DMS114 treated with DMSO at 0.1 percent for 48 hours (cell line): ENCODE data around the gene CABP4.

ENCODE experiments used
- DNase-seq: peaks from one replicate; lab custom pipeline; 2025; ENCODE audit not compliant: unreplicated experiment; lab: John Stamatoyannopoulos, UW

The CABP4 gene

DNA sequence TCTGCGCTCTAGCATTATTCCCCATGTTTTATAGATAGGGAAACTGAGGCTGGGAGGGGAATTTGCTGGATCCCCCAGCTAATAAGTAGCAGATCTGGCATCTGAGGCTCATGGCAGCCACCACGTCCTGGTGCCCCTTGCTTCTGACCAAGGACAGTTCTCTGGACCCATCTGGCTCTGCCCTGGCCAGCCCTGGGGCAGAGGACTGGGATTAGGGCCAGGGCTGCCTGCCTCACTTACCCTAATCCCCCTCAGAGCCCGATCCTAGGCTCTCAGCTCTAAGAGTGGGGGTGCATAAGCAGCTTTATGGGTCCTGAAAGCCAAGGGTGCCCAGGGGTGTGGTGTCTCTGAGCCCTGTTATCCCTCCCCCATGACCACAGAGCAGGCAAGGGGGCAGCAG, at the start of gene CABP4:
TSS of gene CABP4 (plus strand) at position 301 of the 400 bp plus-strand sequence. CDS start at position 371, 70 bp downstream.
- no peak for DNase-seq

DNA sequence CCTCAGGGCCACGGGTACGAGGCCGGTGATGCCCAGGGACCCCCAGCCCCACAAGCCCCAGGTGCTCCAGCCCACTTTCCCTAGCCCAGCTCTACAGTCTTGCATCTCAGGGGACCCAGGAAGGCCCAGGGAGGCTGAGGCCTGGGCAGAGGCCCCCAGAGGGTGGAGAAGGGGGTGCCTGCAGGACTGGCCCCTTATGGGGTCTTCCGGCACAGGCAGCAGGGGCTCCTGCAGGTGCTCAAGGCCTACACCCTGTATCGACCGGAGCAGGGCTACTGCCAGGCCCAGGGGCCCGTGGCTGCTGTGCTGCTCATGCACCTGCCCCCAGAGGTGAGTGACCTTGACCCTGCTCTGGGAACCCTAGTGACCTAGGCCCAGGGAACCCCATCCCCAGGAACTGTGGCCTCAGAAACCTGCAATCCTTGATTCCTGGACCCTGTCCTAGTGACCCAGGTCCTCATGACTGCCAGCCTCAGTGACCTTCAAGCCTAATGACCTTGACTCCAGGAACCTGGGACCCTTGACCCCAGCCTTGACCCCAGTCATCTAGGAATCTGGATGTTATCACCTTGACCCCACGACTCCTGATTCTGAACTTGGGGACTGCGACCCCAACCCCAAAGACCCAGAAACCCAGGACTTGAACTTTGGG, 49.3 kb upstream of the CABP4 start:
- no peak for DNase-seq

GRCh38 chr11:67406420-67406968, 48.7 kb upstream of the CABP4 start:
- no peak for DNase-seq

- no peak for DNase-seq
These were observed 48.0 kb upstream of the CABP4 start for GRCh38 chr11:67406969-67407687.

GRCh38 chr11:67407688-67408163, 47.4 kb upstream of the CABP4 start:
- no peak for DNase-seq

DNA sequence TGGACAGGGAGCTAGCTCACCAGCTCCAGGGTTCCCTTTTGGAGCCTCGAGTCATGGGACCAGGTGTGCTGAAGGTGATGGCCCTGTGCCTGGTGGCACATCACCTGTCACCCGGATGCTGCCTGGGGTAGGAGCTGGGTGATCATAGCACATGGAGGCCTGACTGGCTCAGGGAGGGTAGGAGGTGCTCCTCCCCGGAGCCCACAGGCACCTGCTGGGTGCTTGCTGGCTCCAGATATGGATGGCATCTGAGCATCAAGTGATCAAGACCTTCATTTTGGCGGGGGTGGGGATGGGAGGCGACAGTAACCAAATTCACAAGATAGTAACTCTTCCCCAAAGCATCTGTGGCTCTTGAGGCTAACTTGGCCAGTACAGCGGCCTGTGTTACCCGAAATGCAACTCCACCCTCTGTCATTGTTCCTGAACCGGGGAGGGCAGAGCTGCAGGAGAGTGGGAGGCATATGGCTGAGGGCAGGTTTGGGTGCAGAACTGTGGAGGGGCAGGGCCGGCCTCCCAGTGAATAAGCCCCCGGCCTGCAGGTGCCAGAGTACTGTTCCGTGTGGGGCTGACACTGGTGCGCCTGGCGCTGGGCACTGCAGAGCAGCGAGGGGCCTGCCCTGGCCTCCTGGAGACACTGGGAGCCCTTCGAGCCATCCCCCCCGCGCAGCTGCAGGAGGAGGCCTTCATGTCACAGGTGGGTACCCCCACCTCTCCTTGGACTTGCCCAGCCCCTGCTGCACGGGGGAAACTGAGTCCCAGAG, 46.5 kb upstream of the CABP4 start:
- no peak for DNase-seq

GRCh38 chr11:67409261-67409666, 45.9 kb upstream of the CABP4 start:
- DNase-seq, result no peak

- DNase-seq, result no peak
These were observed 45.3 kb upstream of the CABP4 start for GRCh38 chr11:67409781-67410368.

DNA sequence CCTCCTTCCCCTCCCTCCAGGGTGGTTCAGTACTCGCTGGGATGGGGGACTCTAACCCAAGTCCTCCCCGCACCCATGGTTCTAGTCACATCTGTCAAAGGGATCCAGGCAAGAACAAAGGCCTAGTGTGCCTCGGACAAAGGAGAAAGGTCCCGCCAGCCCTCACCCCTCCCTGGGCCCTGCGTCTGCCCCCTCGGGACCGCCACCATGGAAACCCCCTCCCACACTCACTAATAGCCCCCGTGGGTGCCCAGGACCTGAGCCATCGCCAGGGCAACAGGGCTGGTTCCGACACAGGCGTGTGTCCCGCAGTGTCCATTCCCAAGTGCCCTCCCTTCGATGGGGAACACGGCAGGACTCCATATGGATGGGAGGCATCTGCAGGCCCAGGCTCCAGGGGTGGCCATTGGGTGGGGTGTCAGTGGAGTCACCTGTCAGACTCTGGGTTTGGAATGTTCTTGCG, 44.8 kb upstream of the CABP4 start:
- DNase-seq, result no peak

GRCh38 chr11:67410984-67411784, 44.0 kb upstream of the CABP4 start:
- DNase-seq, result no peak

DNA sequence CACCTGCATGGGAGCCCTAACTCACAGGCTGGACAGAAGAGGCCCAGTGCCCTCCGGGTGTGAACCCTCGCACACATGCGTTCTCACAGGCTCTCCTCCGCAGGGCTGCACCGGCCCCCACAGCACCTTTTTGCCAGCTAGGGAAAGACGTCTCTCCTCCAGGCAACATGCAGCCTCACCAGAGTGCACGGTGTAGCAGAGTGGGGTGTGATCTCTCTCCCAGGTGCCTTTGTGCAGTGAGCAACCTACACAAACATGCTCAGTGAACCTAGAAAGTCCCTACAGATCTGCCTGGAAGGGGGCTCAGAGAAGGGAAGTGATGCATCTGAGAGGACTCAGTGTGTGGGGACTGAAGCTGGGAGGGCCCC, 43.4 kb upstream of the CABP4 start:
- no peak for DNase-seq

DNA sequence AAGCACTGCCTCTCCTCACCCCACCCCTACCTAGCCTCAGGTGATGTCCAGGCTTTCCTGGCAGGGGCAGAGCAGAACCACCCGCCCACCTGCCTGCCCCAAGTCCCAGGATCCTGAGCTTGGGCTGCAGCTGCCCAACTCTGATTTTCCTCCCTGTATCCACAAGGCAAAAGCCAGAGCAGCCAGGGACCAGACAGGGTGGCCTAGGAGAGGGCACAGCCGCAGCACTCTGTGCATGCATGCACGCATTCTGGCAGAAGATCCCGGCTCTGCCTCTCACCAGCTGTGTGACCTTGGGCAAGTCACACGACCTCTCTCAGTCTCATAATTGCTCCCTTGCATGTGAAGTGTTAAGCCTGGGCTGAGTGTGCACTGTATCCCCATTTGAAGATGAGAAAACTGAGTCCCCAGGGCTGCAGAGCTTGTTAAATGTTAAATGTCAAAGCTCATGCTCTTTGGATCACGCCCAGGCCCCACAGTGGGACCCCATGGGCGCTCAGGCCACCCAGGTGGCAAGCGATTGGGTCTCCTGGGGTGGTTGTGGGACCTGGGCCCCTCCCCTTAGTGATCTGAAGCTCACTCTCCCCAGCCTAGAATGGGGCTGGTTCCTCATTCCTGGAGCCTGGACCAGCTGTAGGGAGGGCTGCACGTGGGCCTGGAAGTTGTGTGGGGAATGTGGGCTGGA, 42.5 kb upstream of the CABP4 start:
- DNase-seq, result no peak

DNA sequence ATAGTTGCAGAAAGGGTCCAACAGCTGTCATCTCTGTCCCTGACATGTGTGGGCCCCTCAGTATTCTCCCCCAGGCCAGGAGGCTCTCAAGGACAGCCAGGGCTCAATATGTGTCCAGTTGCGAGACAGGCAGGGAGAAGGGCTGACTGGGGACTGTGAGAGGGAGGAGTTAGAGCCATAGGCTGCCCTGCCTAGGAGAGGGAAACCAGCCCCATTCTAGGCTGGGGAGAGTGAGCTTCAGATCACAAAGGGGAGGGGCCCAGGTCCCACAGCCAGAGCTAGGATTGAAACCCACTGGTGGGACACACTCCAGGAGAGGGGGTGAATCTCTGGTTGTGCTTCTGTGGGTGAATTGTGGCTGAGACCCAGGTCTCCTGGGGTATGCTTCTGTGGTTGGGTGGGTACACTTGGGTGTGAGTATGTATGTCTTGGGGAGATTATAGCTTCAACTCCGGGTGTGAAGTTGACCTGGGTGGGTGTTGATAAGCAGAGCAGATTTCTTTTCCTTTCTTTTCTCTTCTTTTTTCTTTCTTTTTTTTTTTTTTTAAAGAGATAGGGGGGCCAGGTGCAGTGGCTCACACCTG, 41.8 kb upstream of the CABP4 start:
- no peak for DNase-seq

- no peak for DNase-seq
These were observed 39.5 kb upstream of the CABP4 start, which contains the start of gene CARNS1 for GRCh38 chr11:67415501-67416304. Gene CARNS1 (plus strand): TSS chr11:67415678. CDS start chr11:67416200, 522 bp downstream.

- no peak for DNase-seq
These were observed 38.5 kb upstream of the CABP4 start for GRCh38 chr11:67416416-67417335.

DNA sequence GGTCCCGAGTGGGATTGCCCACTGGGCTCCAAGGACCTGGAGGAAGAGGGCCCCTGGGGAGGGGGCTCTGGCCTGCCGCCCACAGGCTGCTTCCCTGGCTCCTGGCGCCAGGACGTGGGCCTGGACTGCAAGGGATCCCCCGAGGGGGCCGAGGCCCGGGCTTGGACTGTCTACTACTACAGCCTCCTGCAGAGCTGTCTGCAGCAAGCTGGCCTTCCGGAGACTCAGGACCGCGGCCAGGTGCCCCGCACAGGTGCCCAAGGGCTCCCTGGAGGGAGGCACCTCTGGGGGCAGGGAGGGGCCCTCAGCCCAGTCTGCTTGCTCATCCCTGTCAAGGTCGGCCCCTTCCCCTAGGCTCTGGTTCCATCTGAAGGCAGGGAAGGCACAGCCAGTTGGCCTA, 37.7 kb upstream of the CABP4 start:
- no peak for DNase-seq
